HCT116 (cell line): ENCODE data around the gene AUTS2. TPM values are rescaled to one million over a fixed set of nuclear protein-coding genes. Genes with fewer than 3 reads are reported as not detected.

ENCODE experiments used
- ATAC-seq: fragments of 200-7000 bp; cut with Tn5 transposase; 2 replicates; pipeline ENCODE4 v1.9.1; 2020; ENCODE audit warnings: mild to moderate bottlenecking, moderate library complexity
- BruUV-seq: library from RNA; stranded (reverse); fragments of 400-500 nt; replicated peaks from 2 replicates; lab custom pipeline; 2021; lab: Mats Ljungman, UMichigan
- CTCF ChIA-PET: fragments of 300-600 bp; sonication (Branson Sonifier 250); formaldehyde crosslinking; loops from one replicate; lab custom pipeline; 2021; ENCODE audit warnings: antibody characterized with exemption; lab: Charles Lee
- POLR2A ChIA-PET: fragments of 300-600, 350-600 bp; sonication (Branson Sonifier 250); formaldehyde crosslinking; loops from one replicate; lab custom pipeline; 2021; ENCODE audit warnings: antibody characterized with exemption; lab: Charles Lee
- RAD21 ChIA-PET, 2 experiments: fragments of 300-600 bp; sonication (Branson Sonifier 250); formaldehyde crosslinking; loops; one replicate each; lab custom pipeline; 2023; ENCODE audit warnings: low total read pairs in 2 of 2; ENCODE audit not compliant: uncharacterized antibody in 2 of 2, unreplicated experiment in 2 of 2, low non-redundant PET in 1 of 2; lab: Charles Lee
- DNase-seq: peaks from one replicate; pipeline ENCODE4 v3.0.0-alpha.2; 2010; ENCODE audit warnings: low read depth, low spot score
- H2AFZ ChIP-seq: fragments of 200-600 bp; shearing (Covaris generic), sonication (generic); 2 replicates; pipeline ENCODE4 v1.6.1; 2017; ENCODE audit warnings: low read depth, mixed run types, mixed read lengths, antibody characterized with exemption, low read length; ENCODE audit not compliant: poor library complexity, severe bottlenecking
- H3K27ac ChIP-seq: 2 replicates; pipeline ENCODE4 v1.5.1; 2012; ENCODE audit warnings: low read depth, low read length
- H3K27me3 ChIP-seq: fragments of 200-600 bp; sonication (generic); 2 replicates; pipeline ENCODE4 v1.6.1; 2016; ENCODE audit warnings: mixed run types, low read length, mixed read lengths; ENCODE audit not compliant: insufficient read depth
- H3K36me3 ChIP-seq, 2 experiments: fragments of 200-500 bp in 1 of 2; fragments of 200-600 bp in 1 of 2; sonication (Bioruptor generic) in 1 of 2; sonication (generic) in 1 of 2; 2 replicates each; pipeline versions ENCODE4 v1.5.1 to v1.6.1; 2014 to 2016; ENCODE audit warnings: low read length in 2 of 2, inconsistent platforms in 1 of 2, mixed read lengths in 1 of 2, mixed run types in 1 of 2; ENCODE audit not compliant: insufficient read depth in 2 of 2, control insufficient read depth in 1 of 2
- H3K4me1 ChIP-seq, 2 experiments: fragments of 200-600 bp in 1 of 2; sonication (generic) in 1 of 2; 2 replicates each; pipeline versions ENCODE4 v1.5.1 to v1.6.1; 2012 to 2017; ENCODE audit warnings: low read length in 2 of 2, inconsistent platforms in 1 of 2, mild to moderate bottlenecking in 1 of 2, mixed read lengths in 1 of 2, mixed run types in 1 of 2, moderate library complexity in 1 of 2; ENCODE audit not compliant: insufficient read depth in 2 of 2, control insufficient read depth in 1 of 2
- H3K4me2 ChIP-seq: fragments of 200-600 bp; sonication (generic); 2 replicates; pipeline ENCODE4 v1.6.1; 2017; ENCODE audit warnings: mixed run types, low read length, mixed read lengths
- H3K4me3 ChIP-seq, 2 experiments: fragments of 200-600 bp in 1 of 2; sonication (generic) in 1 of 2; replicated peaks in 1 of 2; 2 replicates each; pipeline ENCODE4 v1.5.1; 2011 to 2016; ENCODE audit warnings: low read length in 2 of 2, control low read depth in 1 of 2, low read depth in 1 of 2, mild to moderate bottlenecking in 1 of 2, mixed read lengths in 1 of 2, mixed run types in 1 of 2
- H3K79me2 ChIP-seq: fragments of 200-600 bp; sonication (generic); 2 replicates; pipeline ENCODE4 v1.6.1; 2017; ENCODE audit warnings: mild to moderate bottlenecking, mixed run types, low read length, moderate library complexity, mixed read lengths; ENCODE audit not compliant: insufficient read depth
- H3K9ac ChIP-seq: fragments of 200-600 bp; sonication (generic); 2 replicates; pipeline ENCODE4 v1.6.1; 2016; ENCODE audit warnings: low read length, mixed read lengths
- H3K9me2 ChIP-seq: fragments of 200-600 bp; sonication (generic), shearing (Covaris generic); 2 replicates; pipeline ENCODE4 v1.6.1; 2017; ENCODE audit warnings: mixed run types, mild to moderate bottlenecking, moderate library complexity; ENCODE audit not compliant: insufficient read depth
- H3K9me3 ChIP-seq, 2 experiments: fragments of 200-500 bp in 1 of 2; fragments of 200-600 bp in 1 of 2; sonication (Bioruptor generic) in 1 of 2; sonication (generic) in 1 of 2; 2 replicates each; pipeline ENCODE4 v1.6.1; 2014 to 2017; ENCODE audit warnings: low read length in 2 of 2, mixed read lengths in 2 of 2, inconsistent platforms in 1 of 2, low read depth in 1 of 2, mild to moderate bottlenecking in 1 of 2, mixed run types in 1 of 2, moderate library complexity in 1 of 2; ENCODE audit not compliant: control insufficient read depth in 1 of 2, insufficient read depth in 1 of 2
- H4K20me1 ChIP-seq: fragments of 200-600 bp; sonication (generic), shearing (Covaris generic); 2 replicates; pipeline ENCODE4 v1.6.1; 2017; ENCODE audit warnings: mixed run types, mild to moderate bottlenecking, moderate library complexity; ENCODE audit not compliant: insufficient read depth
- CTCF ChIP-seq, 3 experiments: fragments of 200-600 bp in 1 of 3; sonication (generic) in 1 of 3; IDR thresholded peaks in 2 of 3; conservative IDR thresholded peaks in 1 of 3; 2 replicates each; pipeline ENCODE4 v1.5.1; 2012 to 2017; ENCODE audit warnings: low read depth in 2 of 3, low read length in 2 of 3, antibody characterized with exemption in 1 of 3, borderline replicate concordance in 1 of 3, control low read depth in 1 of 3, mild to moderate bottlenecking in 1 of 3, mixed read lengths in 1 of 3, mixed run types in 1 of 3, moderate library complexity in 1 of 3; ENCODE audit not compliant: insufficient read depth in 1 of 3
- EGR1 ChIP-seq: IDR thresholded peaks from 2 replicates; pipeline ENCODE4 v1.6.1; 2012; ENCODE audit warnings: low read depth
- ELF1 ChIP-seq: IDR thresholded peaks from 2 replicates; pipeline ENCODE4 v1.6.1; 2012; ENCODE audit warnings: low read depth, borderline replicate concordance
- EZH2 ChIP-seq: fragments of 200-600 bp; sonication (generic); IDR thresholded peaks from 2 replicates; pipeline ENCODE4 v1.6.1; 2017; ENCODE audit warnings: antibody characterized with exemption, mixed run types
- EZH2phosphoT487 ChIP-seq: fragments of 200-600 bp; IDR thresholded peaks from 2 replicates; pipeline ENCODE4 v1.6.1; 2018; ENCODE audit warnings: antibody characterized with exemption, borderline replicate concordance
- FOSL1 ChIP-seq: IDR thresholded peaks from 2 replicates; pipeline ENCODE4 v1.6.1; 2012; ENCODE audit warnings: low read depth
- JUND ChIP-seq: IDR thresholded peaks from 2 replicates; pipeline ENCODE4 v1.6.1; 2012
- MAX ChIP-seq: IDR thresholded peaks from 2 replicates; pipeline ENCODE4 v1.6.1; 2012
- POLR2A ChIP-seq: IDR thresholded peaks from 2 replicates; pipeline ENCODE4 v1.7.0; 2011; ENCODE audit warnings: borderline replicate concordance; ENCODE audit not compliant: insufficient read depth, insufficient read length; ENCODE audit errors: extremely low read depth
- POLR2AphosphoS5 ChIP-seq: IDR thresholded peaks from 2 replicates; pipeline ENCODE4 v1.6.1; 2011; ENCODE audit warnings: mild to moderate bottlenecking, low read depth, low read length, moderate library complexity
- RAD21 ChIP-seq: IDR thresholded peaks from 2 replicates; pipeline ENCODE4 v1.6.1; 2012; ENCODE audit warnings: low read depth, mild to moderate bottlenecking
- REST ChIP-seq: IDR thresholded peaks from 2 replicates; pipeline ENCODE4 v1.6.1; 2012; ENCODE audit warnings: low read depth
- SIN3A ChIP-seq: IDR thresholded peaks from 2 replicates; pipeline ENCODE4 v1.6.1; 2012; ENCODE audit warnings: low read depth
- SP1 ChIP-seq: IDR thresholded peaks from 2 replicates; pipeline ENCODE4 v1.6.1; 2012; ENCODE audit warnings: low read depth
- SRF ChIP-seq: IDR thresholded peaks from 2 replicates; pipeline ENCODE4 v1.6.1; 2012; ENCODE audit warnings: low read depth
- TCF7L2 ChIP-seq: IDR thresholded peaks from 2 replicates; pipeline ENCODE4 v1.7.0; 2011; ENCODE audit warnings: borderline replicate concordance, inconsistent platforms; ENCODE audit not compliant: insufficient read depth, insufficient read length; ENCODE audit errors: extremely low read depth
- YY1 ChIP-seq: IDR thresholded peaks from 2 replicates; pipeline ENCODE4 v1.6.1; 2011; ENCODE audit warnings: low read length, low read depth, moderate library complexity, mild to moderate bottlenecking; ENCODE audit not compliant: insufficient replicate concordance; ENCODE audit errors: extremely low read depth
- ZBTB33 ChIP-seq: IDR thresholded peaks from 2 replicates; pipeline ENCODE4 v1.6.1; 2011; ENCODE audit warnings: mild to moderate bottlenecking, low read length, moderate library complexity; ENCODE audit not compliant: insufficient replicate concordance; ENCODE audit errors: extremely low read depth
- ZNF274 ChIP-seq: fragments of 200-500 bp; sonication (Bioruptor generic); IDR thresholded peaks from 2 replicates; pipeline ENCODE4 v1.6.1; 2014; ENCODE audit warnings: mild to moderate bottlenecking, low read depth, low read length, inconsistent platforms
- intact Hi-C: fragments of 100-400 bp; cut with micrococcal nuclease; formaldehyde crosslinking; loops from 2 replicates; pipeline ENCODE4 v1.10.0; 2022
- total RNA-seq: library from RNA; stranded (reverse); gene quantifications from one replicate; pipeline ENCODE4 v1.2.1, GENCODE V29; 2021; ENCODE audit not compliant: unreplicated experiment
- TF ChIP-seq, protein P1 (sequence below): IDR thresholded peaks from 2 replicates; pipeline ENCODE4 v1.6.1; 2012

AUTS2 gene
- total RNA-seq, 1 experiment from 2014 or later = 0.93 TPM

DNA sequence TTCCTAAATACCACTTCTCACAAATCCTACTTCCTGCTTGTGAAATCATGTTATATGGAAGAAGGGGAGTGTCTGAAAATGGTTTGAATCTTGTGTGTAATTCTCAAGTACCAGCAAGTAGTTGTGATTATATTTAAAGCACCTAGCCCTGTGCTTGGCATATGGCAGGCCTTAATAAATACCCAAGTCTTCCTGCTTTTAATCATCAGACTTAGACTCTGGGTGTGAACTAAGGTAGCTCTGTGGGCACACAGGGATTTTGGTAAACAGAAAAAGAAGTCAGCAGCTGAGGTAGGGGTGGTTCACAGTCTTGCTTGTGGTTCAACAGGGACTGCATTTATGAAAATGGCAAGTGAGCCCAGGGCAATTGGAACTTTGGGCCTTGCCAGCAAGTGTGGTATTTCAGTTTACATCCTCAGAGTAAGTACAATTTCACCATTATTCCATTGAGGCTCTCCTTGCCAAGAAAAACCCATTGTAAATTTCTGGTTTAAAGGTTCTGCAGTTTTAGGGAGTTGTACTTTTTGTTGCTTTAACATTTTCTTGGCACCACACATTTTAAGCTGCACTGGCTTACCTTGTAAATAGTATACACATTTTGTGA, 215.5 kb downstream of the AUTS2 start:
- no peak for DNase-seq
- no peaks in the 10 kb centered on the region for H4K20me1 ChIP-seq
- RAD21 ChIA-PET = no interaction called here
- H2AFZ ChIP-seq = no peak overlapping the region
- no peaks in the 10 kb centered on the region for H3K9me2 ChIP-seq
- TF ChIP-seq SIN3A = no peak
- TF ChIP-seq REST = no peak
- TF ChIP-seq CTCF (IDR thresholded peaks at IDR 0.05 in 2 of 3, conservative IDR thresholded peaks at IDR 0.05 in 1 of 3; ENCODE audit: borderline replicate concordance in 1 of 3, insufficient read depth in 1 of 3, low read depth in 2 of 3, low read length in 2 of 3) = no peak
- TF ChIP-seq MAX = no peak
- no peak for TF ChIP-seq ZBTB33
- no peak for TF ChIP-seq SRF
- no peak for TF ChIP-seq TCF7L2
- TF ChIP-seq EZH2 = no peak
- no peak for TF ChIP-seq POLR2A
- TF ChIP-seq, protein P1, sequence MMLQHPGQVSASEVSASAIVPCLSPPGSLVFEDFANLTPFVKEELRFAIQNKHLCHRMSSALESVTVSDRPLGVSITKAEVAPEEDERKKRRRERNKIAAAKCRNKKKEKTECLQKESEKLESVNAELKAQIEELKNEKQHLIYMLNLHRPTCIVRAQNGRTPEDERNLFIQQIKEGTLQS = no peak
- TF ChIP-seq SP1 = no peak
- TF ChIP-seq FOSL1 = no peak
- TF ChIP-seq YY1 = no peak
- TF ChIP-seq JUND = no peak
- no peak for TF ChIP-seq RAD21
- no peak for TF ChIP-seq EZH2phosphoT487
- no peak for TF ChIP-seq ZNF274
- no peak for TF ChIP-seq POLR2AphosphoS5
- no peak for TF ChIP-seq EGR1
- TF ChIP-seq ELF1 = no peak
- TF ChIP-seq, all 23 proteins: peak for 0
- no peak overlapping the region for H3K4me2 ChIP-seq
- no peaks in the 10 kb centered on the region for H3K36me3 ChIP-seq
- peaks cover 0 to 37% of the 10 kb centered on the region in 2 experiments; a peak in 2 of 4 replicates for H3K9me3 ChIP-seq
- no peak overlapping the region for H3K9ac ChIP-seq
- CTCF ChIA-PET = no interaction called here
- no peaks in the 10 kb centered on the region for H3K79me2 ChIP-seq
- intact Hi-C loops = no loop called here
- no peak overlapping the region for H3K27ac ChIP-seq
- H3K4me1 ChIP-seq = no peaks in the 10 kb centered on the region
- no peak for ATAC-seq
- no TSS peak for BruUV-seq
- no peaks in the 10 kb centered on the region for H3K27me3 ChIP-seq
- POLR2A ChIA-PET = no interaction called here
- no peak overlapping the region for H3K4me3 ChIP-seq
